NB4 (cell line): ENCODE measurements around the gene CRADD.

Experiments used
- DNase-seq: peaks from one replicate; pipeline ENCODE4 v3.0.0; 2010; ENCODE audit warnings: low read depth
- H3K4me3 ChIP-seq: one replicate; pipeline ENCODE4 v1.5.1; 2011; ENCODE audit warnings: mild to moderate bottlenecking, low read depth, low read length, moderate library complexity
- CTCF ChIP-seq: IDR thresholded peaks from one replicate; pipeline ENCODE4 v1.5.1; 2012; ENCODE audit warnings: low read depth, low read length
- MAX ChIP-seq: IDR thresholded peaks from 2 replicates; pipeline ENCODE4 v1.6.1; 2011; ENCODE audit warnings: low read depth, low read length
- MYC ChIP-seq: IDR thresholded peaks from 2 replicates; pipeline ENCODE4 v1.6.1; 2011; ENCODE audit warnings: low read depth, low read length
- POLR2A ChIP-seq: IDR thresholded peaks from 2 replicates; pipeline ENCODE4 v1.6.1; 2011; ENCODE audit warnings: mild to moderate bottlenecking; ENCODE audit not compliant: insufficient read length; ENCODE audit errors: extremely low read depth

Gene CRADD

DNA sequence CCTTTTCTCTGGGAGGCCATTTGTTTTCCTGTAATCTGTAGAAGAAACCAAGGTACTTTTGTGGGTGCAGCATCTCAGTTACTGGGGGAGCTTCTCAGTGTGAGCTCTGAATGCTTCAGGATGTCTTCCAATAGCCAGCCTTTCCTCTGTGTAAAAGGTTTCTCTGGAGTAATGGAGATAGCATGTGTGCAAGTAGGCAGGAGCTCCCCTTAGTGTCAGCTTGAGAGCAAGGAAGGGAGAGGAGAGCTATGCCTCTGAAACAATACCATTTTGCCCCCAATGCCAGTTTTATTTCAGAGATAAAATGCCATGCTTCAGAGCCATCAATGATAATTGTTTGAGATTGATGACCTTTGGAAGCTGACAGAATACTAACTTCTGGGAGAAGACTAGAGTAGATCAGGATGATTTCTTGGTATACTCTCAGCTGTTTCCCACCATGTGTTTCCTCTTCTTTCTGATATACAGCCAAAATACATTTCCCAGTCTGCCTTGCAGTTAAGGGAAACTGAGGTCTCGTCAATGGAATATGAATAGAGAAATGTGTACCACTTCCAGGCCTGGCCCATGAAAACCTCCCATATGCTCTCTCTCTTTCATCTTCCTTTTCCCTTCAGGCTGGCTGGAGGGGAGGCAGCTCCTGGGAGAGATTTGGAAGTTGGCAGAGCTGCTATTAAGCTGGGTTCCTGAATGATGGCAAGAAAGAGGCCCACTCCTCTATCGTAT, 125.7 kb downstream of the CRADD start:
- no peak for DNase-seq
- TF ChIP-seq CTCF (no peak), MAX (no peak), POLR2A (no peak), MYC (no peak)
- no peak overlapping the region for H3K4me3 ChIP-seq

- no peak for TF ChIP-seq MAX
- no peak for TF ChIP-seq CTCF
- TF ChIP-seq MYC: no peak
- no peak for TF ChIP-seq POLR2A
- H3K4me3 ChIP-seq: no peak overlapping the region
- no peak for DNase-seq
Observed at GRCh38 chr12:93803424-93803807, 126.2 kb downstream of the CRADD start.

- no peak for DNase-seq
- TF ChIP-seq CTCF (no peak), MYC (no peak), POLR2A (no peak), MAX (no peak)
Observed at GRCh38 chr12:93804392-93805179, 127.4 kb downstream of the CRADD start.

DNA sequence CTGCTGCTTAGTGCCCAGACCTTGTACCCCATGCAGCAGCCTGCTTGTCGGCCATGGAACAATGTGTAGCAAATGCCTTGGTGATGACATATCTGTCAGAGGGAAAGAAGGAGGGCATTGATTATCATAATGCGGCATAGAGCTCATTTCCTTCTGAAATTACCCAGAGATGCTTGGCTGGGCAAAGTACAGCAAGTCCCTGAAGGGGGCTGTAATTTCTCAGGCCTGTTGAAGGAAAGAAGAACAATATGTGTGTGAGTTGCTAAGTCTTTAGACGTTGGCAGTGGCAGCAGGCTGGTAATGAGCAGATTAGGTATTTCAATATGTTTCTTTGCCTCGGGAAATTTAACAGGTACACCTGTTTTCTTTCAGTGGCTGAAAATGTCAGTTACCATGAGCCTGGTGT, 128.6 kb downstream of the CRADD start:
- no peak for DNase-seq
- TF ChIP-seq MAX (no peak), POLR2A (no peak), MYC (no peak), CTCF (no peak)
- no peak overlapping the region for H3K4me3 ChIP-seq

More at GRCh38 chr12:93804392-93805179, 127.4 kb downstream of the CRADD start:
- no peak overlapping the region for H3K4me3 ChIP-seq

DNA sequence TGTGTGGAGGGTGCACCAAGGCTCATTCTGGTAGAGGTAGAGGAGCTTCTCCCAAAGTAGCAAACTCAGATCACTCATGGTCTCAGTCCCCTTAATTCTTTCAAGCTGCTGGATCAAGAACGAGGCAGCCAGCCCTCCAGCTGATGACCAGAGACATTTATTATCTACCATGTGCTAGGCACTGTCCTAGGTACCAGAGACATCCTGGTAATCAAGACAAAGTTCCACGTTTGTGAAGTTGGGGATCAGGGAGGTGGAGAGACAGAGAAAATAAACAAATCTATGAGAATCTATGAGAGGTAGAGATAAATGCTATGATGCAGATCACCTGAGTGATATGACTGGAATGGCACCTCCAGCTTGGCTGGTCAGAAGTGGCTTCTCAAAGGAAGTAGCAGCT, 130.2 kb downstream of the CRADD start:
- no peak for DNase-seq
- no peak for TF ChIP-seq POLR2A
- no peak for TF ChIP-seq CTCF
- no peak for TF ChIP-seq MYC
- no peak for TF ChIP-seq MAX
- H3K4me3 ChIP-seq: no peak overlapping the region
